BE2C (cell line): ENCODE measurements around the gene TSPOAP1.
A peak's percentile ranks its signal among the peaks of the same experiment; 100 is the strongest.

Experiments
- DNase-seq: peaks from one replicate; pipeline ENCODE4 v3.0.0-alpha.2; 2020
- H3K27me3 ChIP-seq: fragments of 250-450 bp; sonication (Bioruptor Pico); 2 replicates; pipeline ENCODE4 v1.5.1; 2020; ENCODE audit warnings: mild to moderate bottlenecking
- H3K36me3 ChIP-seq: fragments of 250-450 bp; sonication (Bioruptor Pico); 2 replicates; pipeline ENCODE4 v1.5.1; 2020; ENCODE audit warnings: mild to moderate bottlenecking
- H3K4me1 ChIP-seq: fragments of 250-450 bp; sonication (Bioruptor Pico); 2 replicates; pipeline ENCODE4 v1.5.1; 2020
- H3K4me3 ChIP-seq: 2 replicates; pipeline ENCODE4 v1.5.1; 2011; ENCODE audit warnings: low read depth, low read length
- H3K9me3 ChIP-seq: fragments of 250-450 bp; sonication (Bioruptor Pico); 2 replicates; pipeline ENCODE4 v1.5.1; 2020
- CTCF ChIP-seq: IDR thresholded peaks from 2 replicates; pipeline ENCODE4 v1.5.1; 2012; ENCODE audit warnings: mild to moderate bottlenecking, low read depth, low read length

The TSPOAP1 gene

GRCh38 chr17:58357312-58358297 is 29.0 kb upstream of the TSPOAP1 start:
- no peak for DNase-seq
- H3K9me3 ChIP-seq, result no peaks in the 10 kb centered on the region
- H3K27me3 ChIP-seq, result no peaks in the 10 kb centered on the region; the same call in none of the 2 replicates
- no peaks in the 10 kb centered on the region for H3K4me1 ChIP-seq
- H3K36me3 ChIP-seq, result no peaks in the 10 kb centered on the region
- TF ChIP-seq CTCF, result no peak
- H3K4me3 ChIP-seq, result no peak overlapping the region

DNA sequence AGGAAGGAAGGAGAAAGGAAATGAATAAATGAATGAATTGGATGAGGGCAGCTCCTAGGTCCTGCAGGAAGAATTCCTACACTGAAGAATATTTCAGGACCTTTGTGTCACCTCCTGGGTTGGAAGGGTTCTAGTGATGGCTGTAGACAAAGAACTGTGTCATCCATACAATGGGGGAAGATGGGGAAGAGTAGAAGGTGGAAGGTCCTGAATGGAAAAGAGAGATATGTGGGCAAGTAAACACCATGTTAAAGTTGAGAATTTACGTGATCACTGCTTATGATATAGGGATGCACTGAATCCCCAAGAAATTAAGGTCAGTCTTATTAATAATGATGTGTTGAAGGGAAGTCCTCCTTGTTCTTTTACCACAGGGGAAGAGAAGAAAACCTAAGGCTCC is 27.6 kb upstream of the TSPOAP1 start:
- H3K4me1 ChIP-seq, result no peaks in the 10 kb centered on the region
- no peaks in the 10 kb centered on the region for H3K36me3 ChIP-seq
- DNase-seq, result no peak
- no peak for TF ChIP-seq CTCF
- H3K4me3 ChIP-seq, result no peak overlapping the region
- no peaks in the 10 kb centered on the region for H3K9me3 ChIP-seq
- H3K27me3 ChIP-seq, result no peaks in the 10 kb centered on the region; the same call in 1 of the 2 replicates

- Histone ChIP-seq H3K36me3 (peaks cover 5% of the 10 kb centered on the region), H3K9me3 (no peaks in the 10 kb centered on the region), H3K4me3 (no peak overlapping the region), H3K27me3 (no peaks in the 10 kb centered on the region; the same call in 1 of the 2 replicates), H3K4me1 (no peaks in the 10 kb centered on the region)
- DNase-seq, result no peak
- TF ChIP-seq CTCF, result no peak
These were observed 26.1 kb upstream of the TSPOAP1 start for GRCh38 chr17:58354541-58355216.

- Histone ChIP-seq H3K27me3 (no peaks in the 10 kb centered on the region), H3K4me3 (no peak overlapping the region; the same call in 1 of the 2 replicates), H3K36me3 (peaks cover 18% of the 10 kb centered on the region), H3K4me1 (no peaks in the 10 kb centered on the region), H3K9me3 (no peaks in the 10 kb centered on the region)
- TF ChIP-seq CTCF, result no peak
- no peak for DNase-seq
These were observed 24.8 kb upstream of the TSPOAP1 start for GRCh38 chr17:58353389-58353825.

- Histone ChIP-seq H3K9me3 (no peaks in the 10 kb centered on the region), H3K4me3 (peak overlapping the region; percentile 96), H3K4me1 (no peaks in the 10 kb centered on the region), H3K27me3 (no peaks in the 10 kb centered on the region), H3K36me3 (peaks cover 24% of the 10 kb centered on the region)
- no peak for TF ChIP-seq CTCF
- DNase-seq, result no peak
These were observed 24.2 kb upstream of the TSPOAP1 start for GRCh38 chr17:58352596-58353388.
